ENCODE measurements around the gene C14orf93.

C14orf93 gene

GRCh38 chr14:22986508-22987054, 23.4 kb downstream of the C14orf93 start:
- DNase-seq: peak; percentile 78

- no peak for DNase-seq
Measured at GRCh38 chr14:22985894-22986507, 23.9 kb downstream of the C14orf93 start.

GRCh38 chr14:22984959-22985658, 24.8 kb downstream of the C14orf93 start:
- no peak for DNase-seq

GRCh38 chr14:22982477-22983245, 27.3 kb downstream of the C14orf93 start, which contains the start of gene AJUBA:
Gene AJUBA, minus strand, starts transcription at chr14:22982551. Its CDS starts 285 bp downstream, at chr14:22982266.
- peak; percentile 62 for DNase-seq

GRCh38 chr14:22981876-22982476, 28.0 kb downstream of the C14orf93 start:
- DNase-seq: no peak

- no peak for DNase-seq
Measured at GRCh38 chr14:22981090-22981875, 28.7 kb downstream of the C14orf93 start.

- DNase-seq: no peak
Measured at GRCh38 chr14:22980672-22981089, 29.3 kb downstream of the C14orf93 start.

GRCh38 chr14:22979748-22980392, 30.1 kb downstream of the C14orf93 start:
- DNase-seq: no peak

- DNase-seq: no peak
Measured at GRCh38 chr14:22978981-22979671, 30.8 kb downstream of the C14orf93 start.

GRCh38 chr14:22978487-22978837, 31.5 kb downstream of the C14orf93 start:
- DNase-seq: no peak

- no peak for DNase-seq
Measured at GRCh38 chr14:22977684-22978486, 32.1 kb downstream of the C14orf93 start.

- no peak for DNase-seq
Measured at GRCh38 chr14:22977434-22977683, 32.6 kb downstream of the C14orf93 start.

- DNase-seq: peak; percentile 15
Measured at GRCh38 chr14:22976620-22977433, 33.1 kb downstream of the C14orf93 start.

- no peak for DNase-seq
Measured at GRCh38 chr14:22974530-22975313, 35.2 kb downstream of the C14orf93 start.

GRCh38 chr14:22973217-22974032, 36.5 kb downstream of the C14orf93 start:
- DNase-seq: peak; percentile 37

- DNase-seq: no peak
Measured at GRCh38 chr14:22972313-22972930, 37.5 kb downstream of the C14orf93 start.

GRCh38 chr14:22971152-22971551, 38.8 kb downstream of the C14orf93 start:
- no peak for DNase-seq

Data from NCI-H146 (cell line).